Measurements from ENCODE around the gene MYL5. TPM values are rescaled to one million over a fixed set of nuclear protein-coding genes. Genes with fewer than 3 reads are reported as not detected.

The MYL5 gene
- total RNA-seq, 3 donors from 2014 or later, result 26.1 to 52.5 (median 50.7) TPM

- peaks cover 60% of the 10 kb centered on the region for H3K4me1 ChIP-seq (ENCODE audit: low read depth)
- ATAC-seq (peak; percentile 39), DNase-seq (peak; percentile 77 to 84 (median 81))
- no peaks in the 10 kb centered on the region for H3K9me3 ChIP-seq
- no peak overlapping the region for H3K4me3 ChIP-seq
- intact Hi-C loops (cut with DNase I, micrococcal nuclease), result no loop called here
- no peaks in the 10 kb centered on the region for H3K36me3 ChIP-seq (ENCODE audit: low read depth)
- peak; percentile 70 for TF ChIP-seq CTCF (IDR thresholded peaks at IDR 0.05)
These were observed 9.8 kb downstream of the MYL5 start for GRCh38 chr4:683982-684622.

GRCh38 chr4:684623-685327 is 10.4 kb downstream of the MYL5 start:
- peaks cover 66% of the 10 kb centered on the region for H3K4me1 ChIP-seq (ENCODE audit: low read depth)
- H3K9me3 ChIP-seq, result no peaks in the 10 kb centered on the region
- intact Hi-C loops (cut with DNase I, micrococcal nuclease), result no loop called here
- no peaks in the 10 kb centered on the region for H3K36me3 ChIP-seq (ENCODE audit: low read depth)
- no peak overlapping the region for H3K4me3 ChIP-seq
- TF ChIP-seq CTCF (IDR thresholded peaks at IDR 0.05), result no peak
- ATAC-seq, result no peak
- DNase-seq, result peak in 1 of 3 donors; percentile 62

GRCh38 chr4:685679-686412 is 11.5 kb downstream of the MYL5 start:
- H3K4me3 ChIP-seq, result no peak overlapping the region
- H3K9me3 ChIP-seq, result no peaks in the 10 kb centered on the region
- DNase-seq, result no peak
- intact Hi-C loops (cut with DNase I, micrococcal nuclease), result no loop called here
- no peaks in the 10 kb centered on the region for H3K36me3 ChIP-seq (ENCODE audit: low read depth)
- ATAC-seq, result no peak
- TF ChIP-seq CTCF (IDR thresholded peaks at IDR 0.05), result no peak
- peaks cover 60% of the 10 kb centered on the region for H3K4me1 ChIP-seq (ENCODE audit: low read depth)

GRCh38 chr4:686413-687040 is 12.2 kb downstream of the MYL5 start:
- no peaks in the 10 kb centered on the region for H3K9me3 ChIP-seq
- intact Hi-C loops (cut with DNase I, micrococcal nuclease), result no loop called here
- H3K36me3 ChIP-seq (ENCODE audit: low read depth), result no peaks in the 10 kb centered on the region
- H3K4me1 ChIP-seq (ENCODE audit: low read depth), result peaks cover 56% of the 10 kb centered on the region
- TF ChIP-seq CTCF (IDR thresholded peaks at IDR 0.05), result no peak
- no peak overlapping the region for H3K4me3 ChIP-seq
- DNase-seq, result peak; percentile 24 to 66 (median 59)
- no peak for ATAC-seq

GRCh38 chr4:687048-687970 is 13.0 kb downstream of the MYL5 start:
- DNase-seq, result peak; percentile 89 to 96 (median 90)
- no peak overlapping the region for H3K4me3 ChIP-seq
- no peak for TF ChIP-seq CTCF (IDR thresholded peaks at IDR 0.05)
- ATAC-seq, result peak; percentile 82
- intact Hi-C loops (cut with DNase I, micrococcal nuclease), result no loop called here
- no peaks in the 10 kb centered on the region for H3K36me3 ChIP-seq (ENCODE audit: low read depth)
- H3K9me3 ChIP-seq, result no peaks in the 10 kb centered on the region
- H3K4me1 ChIP-seq (ENCODE audit: low read depth), result peaks cover 49% of the 10 kb centered on the region
